Heart left ventricle (tissue), 16 donors: Measurements from ENCODE around the gene XCL2. TPM values are rescaled to one million over a fixed set of nuclear protein-coding genes. Genes with fewer than 3 reads are reported as not detected.

ENCODE experiments used
- ATAC-seq, 4 donors: fragments of 200-7000 bp; cut with Tn5 transposase; one replicate each; pipeline ENCODE4 v1.9.1; 2020 to 2022; ENCODE audit warnings: moderate library complexity in 4 of 4, mild to moderate bottlenecking in 3 of 4, moderate number of reproducible peaks in 1 of 4
- DNase-seq, 5 donors: peaks; one replicate each; pipeline ENCODE4 v3.0.0-alpha.2; 2020
- H3K27ac ChIP-seq, 12 donors: fragments of 200-600 bp; sonication (generic) in 4 of 12; one replicate each; pipeline versions ENCODE4 v1.5.0 to v1.8.0; 2016 to 2022; ENCODE audit warnings: mild to moderate bottlenecking in 2 of 12
- H3K27me3 ChIP-seq, 9 donors: fragments of 200-600 bp; sonication (generic) in 2 of 9; one replicate each; pipeline versions ENCODE4 v1.5.1 to v1.8.0; 2016 to 2022; ENCODE audit warnings: mild to moderate bottlenecking in 3 of 9
- H3K36me3 ChIP-seq, 9 donors: fragments of 200-600 bp; sonication (generic) in 2 of 9; one replicate each; pipeline versions ENCODE4 v1.5.0 to v1.8.0; 2018 to 2022; ENCODE audit warnings: mild to moderate bottlenecking in 2 of 9
- H3K4me1 ChIP-seq, 12 donors: fragments of 200-600 bp; sonication (generic) in 4 of 12; one replicate each; pipeline versions ENCODE4 v1.5.0 to v1.8.0; 2016 to 2022; ENCODE audit warnings: mild to moderate bottlenecking in 3 of 12
- H3K4me3 ChIP-seq, 12 donors: fragments of 200-600 bp; sonication (generic) in 4 of 12; one replicate each; pipeline versions ENCODE4 v1.5.0 to v1.8.0; 2017 to 2022; ENCODE audit warnings: mild to moderate bottlenecking in 9 of 12, moderate library complexity in 4 of 12
- H3K9me3 ChIP-seq, 12 donors: fragments of 200-600 bp; sonication (generic) in 4 of 12; one replicate each; pipeline versions ENCODE4 v1.5.0 to v1.8.0; 2016 to 2022; ENCODE audit warnings: mild to moderate bottlenecking in 1 of 12
- CTCF ChIP-seq, 12 donors: fragments of 200-600 bp; sonication (generic) in 4 of 12; IDR thresholded peaks; one replicate each; pipeline versions ENCODE4 v1.5.0 to v1.8.0; 2018 to 2022; ENCODE audit warnings: antibody characterized with exemption in 12 of 12, mild to moderate bottlenecking in 5 of 12
- POLR2A ChIP-seq, 2 donors: fragments of 450-650 bp; IDR thresholded peaks; one replicate each; pipeline ENCODE4 v1.6.1; 2017; ENCODE audit warnings: antibody characterized with exemption in 2 of 2, mild to moderate bottlenecking in 2 of 2, moderate library complexity in 2 of 2
- WGBS, 4 donors: extraction: QIAGEN DNeasy Blood & Tissue Kit in 2 of 4; methylation state at CpG; one replicate each; pipeline versions ENCODE4 v1.1.5 to v1.1.7; 2013 to 2018; 5-methylcytosine and 5-hydroxymethylcytosine counted together
- intact Hi-C, 10 donors: fragments of 100-400 bp; cut with DNase I; formaldehyde crosslinking; loops; one replicate each; pipeline versions ENCODE4 v1.11.1 to v1.14.2; 2022
- polyA plus RNA-seq, 2 donors: library from polyadenylated mRNA; stranded (reverse); fragments of 200-250 nt; gene quantifications; one replicate each; pipeline ENCODE4 v1.2.3, GENCODE V29; 2013
- total RNA-seq, 9 donors: library from RNA; depleted of rRNA in 2 of 9; stranded (reverse); fragments of >200 nt in 2 of 9; fragmentation: NEBNext Ultra II Directional in 3 of 9; extraction: Animal tissue kit (Norgen Biotek cat#: 25700) in 3 of 9; gene quantifications; one replicate each; pipeline versions ENCODE4 v1.1.0 to v1.2.4, GENCODE V29; 2016 to 2023
- donor health status: ischemic (EF 13 %, LVEDD 7.1; RV severe dilation, severe dysfunction).
- donor health status: healthy with polysubstance abuse.
- donor health status: DM: no; HTN: yes; CAD: no.
- donor health status: DM: no; HTN: no; CAD: no.
- donor health status: ischemic (EF 25% LVEDD 6.9; RV normal size, moderate dysfunction).
- donor health status: ischemic (EF 25% LVEDD 5.7; RV mildly dilated, moderate dysfunction).
- donor health status: healthy.
- donor health status: DM: yes; HTN: yes; CAD: no.
- donor health status: ischemic (EF 35%, LVEDD 5.7; RV mildly dilated, moderate dysfunction).
- donor health status: nonischemic (EF 11% LVEDD 7.7; RV severe dilation, severe dysfunction).
- donor health status: DM: yes; HTN: yes; CAD: no.
- donor health status: PGD.
- donor health status: ischemic (EF 29% LVEDD 5.4; RV normal size, mild dysfunction).
- donor health status: nonischemic (EF 23%, LVEDD 6.1; RV moderate dilation, normal function).

Gene XCL2
- total and polyA plus RNA-seq, 11 donors = 2.7 to 3.6 TPM; not detected in 9

DNA sequence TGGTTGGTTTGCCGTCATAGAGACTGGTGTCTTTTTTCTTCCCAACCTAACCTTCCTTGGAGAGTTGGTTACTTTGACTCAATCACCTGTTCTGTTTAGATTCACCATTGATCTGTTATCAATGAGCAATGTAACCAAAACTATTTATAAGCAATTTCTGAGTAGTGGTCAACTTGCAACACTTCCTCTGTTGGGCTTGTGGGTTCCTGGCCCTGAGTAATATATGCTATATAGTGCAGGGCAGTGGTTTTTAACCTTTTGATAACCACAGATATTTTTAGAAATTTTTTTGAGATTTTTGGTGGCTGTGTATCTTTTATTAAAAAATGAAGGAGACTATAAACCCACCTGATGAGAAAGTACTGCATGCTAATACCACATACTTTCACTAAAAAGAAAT, 23.2 kb upstream of the XCL2 start:
- Histone ChIP-seq H3K27me3 (no peaks in the 10 kb centered on the region), H3K27ac (no peak overlapping the region), H3K36me3 (no peaks in the 10 kb centered on the region), H3K4me1 (no peaks in the 10 kb centered on the region), H3K4me3 (no peak overlapping the region), H3K9me3 (no peaks in the 10 kb centered on the region)
- ATAC-seq (no peak), DNase-seq (no peak)
- intact Hi-C loops = loop anchor here in 2 of 10 donors (10.0 kb wide), 2 partner anchors 58 to 122 kb away; no protein-coding TSS in a partner anchor
- TF ChIP-seq POLR2A (IDR thresholded peaks at IDR 0.05) = no peak
- no peak for TF ChIP-seq CTCF (IDR thresholded peaks at IDR 0.05)
- 81 to 97% (median 88%) methylated on average over 1 of the region's 1 CpG for WGBS, 4 donors

- intact Hi-C loops = loop anchor here in 2 of 10 donors (10.0 kb wide), 2 partner anchors 59 to 121 kb away; no protein-coding TSS in a partner anchor
- Histone ChIP-seq H3K9me3 (no peaks in the 10 kb centered on the region), H3K4me1 (no peaks in the 10 kb centered on the region), H3K4me3 (no peak overlapping the region), H3K27me3 (no peaks in the 10 kb centered on the region), H3K36me3 (no peaks in the 10 kb centered on the region), H3K27ac (no peak overlapping the region)
- 54 to 70% (median 57%) methylated on average over 4 of the region's 4 CpGs for WGBS, 4 donors
- TF ChIP-seq POLR2A (IDR thresholded peaks at IDR 0.05) = no peak
- TF ChIP-seq CTCF (IDR thresholded peaks at IDR 0.05) = no peak
- DNase-seq = no peak
- no peak for ATAC-seq
Observed at GRCh38 chr1:168565825-168566224, 22.0 kb upstream of the XCL2 start.

GRCh38 chr1:168561989-168562388, 18.2 kb upstream of the XCL2 start:
- intact Hi-C loops = loop anchor here in 2 of 10 donors (10.0 kb wide), 2 partner anchors 63 to 117 kb away; no protein-coding TSS in a partner anchor
- no peak for ATAC-seq
- H3K27ac ChIP-seq = no peak overlapping the region
- 74 to 84% (median 77%) methylated on average over 2 of the region's 2 CpGs for WGBS, 4 donors
- TF ChIP-seq POLR2A (IDR thresholded peaks at IDR 0.05) = no peak
- no peak for TF ChIP-seq CTCF (IDR thresholded peaks at IDR 0.05)
- no peak for DNase-seq
- H3K9me3 ChIP-seq = no peaks in the 10 kb centered on the region
- no peaks in the 10 kb centered on the region for H3K4me1 ChIP-seq
- H3K27me3 ChIP-seq = no peaks in the 10 kb centered on the region
- no peaks in the 10 kb centered on the region for H3K36me3 ChIP-seq
- no peak overlapping the region for H3K4me3 ChIP-seq

GRCh38 chr1:168560370-168560769, 16.6 kb upstream of the XCL2 start:
- DNase-seq = no peak
- no peak for ATAC-seq
- H3K27me3 ChIP-seq = no peaks in the 10 kb centered on the region
- no peak for TF ChIP-seq POLR2A (IDR thresholded peaks at IDR 0.05)
- no peak for TF ChIP-seq CTCF (IDR thresholded peaks at IDR 0.05)
- H3K4me1 ChIP-seq = peaks cover 0 to 2% (median 0%) of the 10 kb centered on the region in 12 donors
- intact Hi-C loops = loop anchor here in 2 of 10 donors (10.0 kb wide), 2 partner anchors 64 to 116 kb away; no protein-coding TSS in a partner anchor
- H3K4me3 ChIP-seq = no peak overlapping the region
- H3K9me3 ChIP-seq = no peaks in the 10 kb centered on the region
- no peaks in the 10 kb centered on the region for H3K36me3 ChIP-seq
- no peak overlapping the region for H3K27ac ChIP-seq
